ENCODE results near the gene KNDC1. TPM values are rescaled to one million over a fixed set of nuclear protein-coding genes. Genes with fewer than 3 reads are reported as not detected.

The KNDC1 gene
- total RNA-seq, 6 experiments from 2014 or later, result 0.54 to 11.6 (median 8.2) TPM

DNA sequence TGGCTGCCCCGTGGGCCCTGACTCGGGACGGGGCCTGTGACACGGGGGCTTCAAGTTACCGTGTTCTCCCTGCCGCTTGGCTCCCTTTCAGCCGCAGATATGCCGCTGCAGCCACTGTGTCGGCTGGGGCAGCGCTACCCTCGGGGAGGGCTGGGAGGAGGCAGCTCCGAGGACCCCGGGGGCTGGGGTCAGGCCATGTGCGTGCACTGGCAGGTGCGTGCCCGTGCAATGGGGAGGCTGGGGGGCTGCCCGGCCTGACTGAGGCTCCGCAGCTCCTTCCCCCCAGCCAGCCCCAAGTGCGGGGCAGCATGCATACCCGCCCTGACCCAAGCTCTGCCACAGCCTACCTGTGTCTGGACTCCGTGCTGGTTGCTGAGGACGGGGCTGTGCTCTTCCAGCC, 29.2 kb downstream of the KNDC1 start:
- no peaks in the 10 kb centered on the region for H3K27me3 ChIP-seq
- H3K4me1 ChIP-seq, result no peaks in the 10 kb centered on the region
- no peaks in the 10 kb centered on the region for H3K9me3 ChIP-seq
- intact Hi-C loops (cut with DNase I), result no loop called here
- WGBS (ENCODE audit: insufficient coverage, low coverage, low lambda C conversion rate, missing lambda C conversion rate), result no CpG with 5 or more reads among the region's 22 CpGs
- TF ChIP-seq CTCF (IDR thresholded peaks at IDR 0.05) (no peak), POLR2A (IDR thresholded peaks at IDR 0.05) (no peak)
- H3K36me3 ChIP-seq, result no peaks in the 10 kb centered on the region
- no peak overlapping the region for H3K4me3 ChIP-seq
- DNase-seq, result peak in 1 of 3 donors; percentile 47
- H3K27ac ChIP-seq, result no peak overlapping the region
- peak in 1 of 4 donors; percentile 6 for ATAC-seq

GRCh38 chr10:133189726-133190125, 29.7 kb downstream of the KNDC1 start:
- Histone ChIP-seq H3K27ac (no peak overlapping the region), H3K4me1 (no peaks in the 10 kb centered on the region), H3K36me3 (no peaks in the 10 kb centered on the region), H3K9me3 (no peaks in the 10 kb centered on the region), H3K4me3 (no peak overlapping the region), H3K27me3 (no peaks in the 10 kb centered on the region)
- DNase-seq, result peak in 1 of 3 donors; percentile 47
- TF ChIP-seq POLR2A (IDR thresholded peaks at IDR 0.05) (no peak), CTCF (IDR thresholded peaks at IDR 0.05) (no peak)
- intact Hi-C loops (cut with DNase I), result no loop called here
- no peak for ATAC-seq
- WGBS (ENCODE audit: insufficient coverage, low coverage, low lambda C conversion rate, missing lambda C conversion rate), result no CpG with 5 or more reads among the region's 14 CpGs

DNA sequence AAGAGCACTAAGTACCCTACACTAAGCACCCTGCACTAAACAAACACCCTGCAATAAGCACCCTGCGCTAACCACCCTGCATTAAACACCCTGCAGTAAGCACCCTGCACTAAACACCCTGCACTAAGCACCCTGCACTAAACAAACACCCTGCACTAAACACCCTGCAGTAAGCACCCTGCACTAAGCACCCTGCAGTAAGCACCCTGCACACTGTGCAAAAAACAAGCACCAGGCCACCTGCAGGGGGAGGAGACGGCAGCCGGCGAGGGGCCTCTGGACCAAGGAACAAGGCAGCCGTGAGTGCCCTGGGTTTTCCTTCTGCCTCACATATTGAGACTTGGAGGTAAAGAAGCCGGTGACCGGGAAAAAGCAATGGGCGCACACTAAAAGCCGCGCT, 30.2 kb downstream of the KNDC1 start:
- TF ChIP-seq POLR2A (IDR thresholded peaks at IDR 0.05), result no peak
- TF ChIP-seq CTCF (IDR thresholded peaks at IDR 0.05), result no peak
- H3K27me3 ChIP-seq, result no peaks in the 10 kb centered on the region
- H3K27ac ChIP-seq, result no peak overlapping the region
- no peak overlapping the region for H3K4me3 ChIP-seq
- no peaks in the 10 kb centered on the region for H3K4me1 ChIP-seq
- WGBS (ENCODE audit: insufficient coverage, low coverage, low lambda C conversion rate, missing lambda C conversion rate), result 85% methylated on average over 8 of the region's 10 CpGs
- intact Hi-C loops (cut with DNase I), result no loop called here
- no peak for ATAC-seq
- no peaks in the 10 kb centered on the region for H3K36me3 ChIP-seq
- no peaks in the 10 kb centered on the region for H3K9me3 ChIP-seq
- no peak for DNase-seq

- Histone ChIP-seq H3K4me1 (no peaks in the 10 kb centered on the region), H3K36me3 (no peaks in the 10 kb centered on the region), H3K9me3 (no peaks in the 10 kb centered on the region), H3K4me3 (no peak overlapping the region), H3K27me3 (no peaks in the 10 kb centered on the region), H3K27ac (no peak overlapping the region)
- intact Hi-C loops (cut with DNase I), result no loop called here
- whole genome bisulfite sequencing (ENCODE audit: insufficient coverage, low coverage, low lambda C conversion rate, missing lambda C conversion rate), result no CpG with 5 or more reads among the region's 4 CpGs
- DNase-seq (no peak), ATAC-seq (no peak)
- no peak for TF ChIP-seq CTCF (IDR thresholded peaks at IDR 0.05)
These were observed 31.6 kb downstream of the KNDC1 start for GRCh38 chr10:133191651-133192050.

GRCh38 chr10:133194151-133194550, 34.1 kb downstream of the KNDC1 start:
- 73% methylated on average over 4 of the region's 4 CpGs for WGBS (ENCODE audit: insufficient coverage, low coverage, low lambda C conversion rate, missing lambda C conversion rate)
- no peak overlapping the region for H3K4me3 ChIP-seq
- intact Hi-C loops (cut with DNase I), result no loop called here
- H3K27me3 ChIP-seq, result no peaks in the 10 kb centered on the region
- no peaks in the 10 kb centered on the region for H3K9me3 ChIP-seq
- H3K4me1 ChIP-seq, result no peaks in the 10 kb centered on the region
- no peak for DNase-seq
- TF ChIP-seq CTCF (IDR thresholded peaks at IDR 0.05) (no peak), POLR2A (IDR thresholded peaks at IDR 0.05) (no peak)
- no peak overlapping the region for H3K27ac ChIP-seq
- ATAC-seq, result no peak
- no peaks in the 10 kb centered on the region for H3K36me3 ChIP-seq

Data from right lobe of liver (tissue), 6 donors.